GM19438 (cell line): ENCODE measurements around the gene TRNT1.

Experiments used
- ATAC-seq: cut with Tn5 transposase; IDR thresholded peaks from one replicate; pipeline ENCODE4 v1.9.1; 2021; ENCODE audit warnings: low read depth; ENCODE audit not compliant: unreplicated experiment

TRNT1 gene

DNA sequence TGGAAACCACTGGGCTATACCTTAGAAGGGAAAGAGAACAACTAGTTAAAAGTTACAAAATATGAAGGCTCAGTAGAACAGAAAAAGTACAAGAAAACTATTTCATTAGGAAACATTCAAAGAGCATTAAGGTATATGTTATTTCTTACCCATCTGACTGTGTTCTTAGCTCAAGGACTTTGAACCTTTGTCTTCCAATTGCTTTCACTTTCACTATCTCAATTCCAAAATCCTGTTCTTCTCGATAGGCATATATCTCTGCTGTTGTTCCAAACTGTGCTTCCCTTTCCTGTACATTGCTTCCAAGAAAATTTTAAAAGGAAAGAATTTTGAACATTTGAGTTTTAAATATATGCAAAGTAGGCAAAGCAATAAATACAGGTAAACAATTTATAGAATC lies 45.9 kb downstream of the TRNT1 start:
- no peak for ATAC-seq

DNA sequence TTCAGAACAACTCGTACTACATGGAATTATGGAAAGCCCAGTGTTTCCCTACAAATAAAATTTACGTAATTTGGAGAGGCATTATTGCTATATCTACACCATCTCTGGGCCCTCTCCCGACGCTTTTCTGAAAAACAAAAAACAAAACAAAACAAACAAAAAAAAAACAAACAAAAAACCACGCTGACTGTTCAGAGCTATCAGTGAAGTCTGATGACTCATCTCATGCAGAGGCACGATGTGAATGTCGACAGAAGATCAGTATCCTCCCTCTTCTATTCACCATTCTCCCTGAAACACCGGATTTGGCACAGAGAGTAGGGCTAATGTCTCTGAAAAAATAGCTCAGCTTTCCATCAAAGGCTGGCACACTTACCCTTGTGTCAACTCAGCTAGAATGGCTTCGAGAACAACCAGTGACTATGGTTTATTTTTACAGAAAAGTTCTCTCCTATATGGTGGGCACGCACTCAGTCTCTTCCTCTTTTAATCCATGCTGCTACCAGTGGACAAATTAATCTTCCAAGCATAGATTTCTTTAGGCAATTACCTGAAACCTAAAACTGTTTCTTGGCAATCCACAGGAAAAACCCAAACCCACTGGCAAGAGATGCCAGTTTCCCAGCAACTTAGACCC lies 51.2 kb downstream of the TRNT1 start:
- no peak for ATAC-seq

- peak; percentile 1 for ATAC-seq
Measured at GRCh38 chr3:3178498-3179328, 52.0 kb downstream of the TRNT1 start.

DNA sequence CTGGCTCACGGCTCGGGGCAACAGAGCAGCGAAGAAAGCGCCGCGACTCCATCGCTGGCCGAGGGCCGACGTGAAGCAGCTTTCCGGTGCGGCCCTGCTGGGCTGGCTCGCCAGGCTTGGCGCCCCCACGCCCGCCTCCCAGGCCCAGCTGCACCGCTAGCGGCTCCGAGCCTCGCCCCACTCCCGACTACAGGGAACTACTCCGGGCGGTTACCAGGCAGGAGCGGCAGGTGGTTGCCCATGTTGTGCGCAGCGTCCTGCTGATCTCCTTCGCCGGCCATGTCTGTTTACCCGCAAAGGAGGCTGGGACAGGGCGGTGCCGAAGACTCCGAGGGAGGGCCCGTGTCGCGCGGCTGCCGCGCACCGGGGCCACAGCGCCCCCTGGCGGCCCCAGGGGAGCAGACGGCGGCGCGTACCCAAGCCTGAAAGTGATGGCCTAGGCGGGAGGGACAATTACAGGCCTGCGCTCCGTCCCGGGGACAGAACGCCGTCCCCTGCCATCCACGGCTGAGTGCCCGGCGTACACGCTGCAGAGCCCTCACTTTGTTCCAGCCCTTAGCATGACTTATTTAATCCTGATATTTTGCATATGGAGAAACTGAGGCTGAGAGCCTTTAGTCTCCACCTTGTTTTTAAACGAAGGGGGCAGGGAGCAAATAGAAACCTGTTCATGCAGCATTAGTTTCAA lies 52.8 kb downstream of the TRNT1 start, which contains the start of gene CRBN:
Gene CRBN, minus strand, starts transcription at position 285 of the 688 bp plus-strand sequence. Its CDS starts 4 bp downstream, at position 281.
- ATAC-seq = peak; percentile 100

- ATAC-seq = no peak
Measured at GRCh38 chr3:3180456-3180855, 53.7 kb downstream of the TRNT1 start.

DNA sequence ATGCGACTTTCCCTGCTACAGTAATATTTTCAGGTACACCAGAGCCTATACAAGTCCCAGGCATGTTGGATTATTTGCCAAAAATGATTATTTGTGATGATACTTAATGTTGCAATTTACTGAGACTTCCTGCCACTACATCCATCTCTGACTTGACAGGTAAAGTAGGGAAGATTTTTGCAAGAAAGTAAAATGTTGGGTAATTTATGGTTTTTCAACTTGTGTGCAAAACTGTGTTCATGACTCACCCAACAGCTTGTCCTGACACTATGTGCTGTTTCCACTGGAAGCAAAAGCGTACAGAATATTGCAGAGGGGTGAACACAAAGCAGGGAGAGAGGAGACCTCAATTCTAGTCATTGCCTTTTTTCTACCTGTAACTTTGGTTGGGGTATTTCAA lies 58.1 kb downstream of the TRNT1 start:
- no peak for ATAC-seq

DNA sequence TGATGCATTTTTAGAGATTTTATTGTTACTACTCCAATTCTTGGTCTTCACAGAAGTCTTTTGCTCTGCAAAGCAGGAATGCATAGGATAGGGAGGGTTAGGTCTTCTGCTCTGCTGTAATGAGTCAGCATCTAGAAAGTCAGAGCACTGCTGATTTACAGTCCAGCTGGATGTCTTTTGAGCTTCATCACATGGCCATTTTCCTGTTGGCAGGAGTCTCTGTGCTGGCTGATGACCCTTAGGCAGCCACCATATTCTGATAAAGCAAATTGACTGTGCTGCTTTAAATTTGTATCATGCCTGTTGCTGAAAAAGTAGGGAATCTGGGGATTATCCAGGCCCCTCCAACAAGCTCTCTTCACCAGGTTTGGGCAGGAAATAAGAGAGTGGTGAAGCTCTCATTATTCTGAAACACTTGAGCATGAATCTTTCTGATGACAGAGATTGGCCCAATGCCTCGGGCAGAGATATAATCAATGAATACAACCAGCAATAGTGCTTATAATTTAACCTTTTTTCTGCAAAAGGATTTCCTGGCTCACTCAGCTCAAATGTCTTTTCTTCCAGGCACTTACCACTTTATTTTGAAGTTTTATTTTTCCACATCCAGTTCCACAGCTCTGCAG lies 62.5 kb downstream of the TRNT1 start:
- ATAC-seq = no peak

GRCh38 chr3:3189961-3190360 lies 63.2 kb downstream of the TRNT1 start:
- no peak for ATAC-seq

GRCh38 chr3:3191675-3192285 lies 65.0 kb downstream of the TRNT1 start:
- ATAC-seq = no peak

DNA sequence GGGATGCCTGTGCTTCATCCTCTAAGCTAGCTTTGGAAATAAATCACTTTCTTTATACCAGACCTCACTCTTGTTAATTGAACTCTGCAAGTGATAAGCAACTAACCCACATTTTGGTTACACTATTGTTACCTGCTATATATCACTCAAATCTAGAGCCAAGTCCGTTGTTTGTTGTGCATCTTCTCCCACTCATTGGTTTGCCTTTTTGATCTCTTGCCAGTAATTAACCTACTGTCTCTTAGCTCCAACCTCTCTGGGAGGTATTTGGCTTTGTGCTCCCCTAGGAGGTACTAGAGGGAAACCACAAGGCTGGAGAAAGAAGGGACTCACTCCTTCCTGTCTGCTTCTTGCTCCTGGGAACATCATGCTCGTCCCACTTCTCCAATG lies 65.5 kb downstream of the TRNT1 start:
- no peak for ATAC-seq

DNA sequence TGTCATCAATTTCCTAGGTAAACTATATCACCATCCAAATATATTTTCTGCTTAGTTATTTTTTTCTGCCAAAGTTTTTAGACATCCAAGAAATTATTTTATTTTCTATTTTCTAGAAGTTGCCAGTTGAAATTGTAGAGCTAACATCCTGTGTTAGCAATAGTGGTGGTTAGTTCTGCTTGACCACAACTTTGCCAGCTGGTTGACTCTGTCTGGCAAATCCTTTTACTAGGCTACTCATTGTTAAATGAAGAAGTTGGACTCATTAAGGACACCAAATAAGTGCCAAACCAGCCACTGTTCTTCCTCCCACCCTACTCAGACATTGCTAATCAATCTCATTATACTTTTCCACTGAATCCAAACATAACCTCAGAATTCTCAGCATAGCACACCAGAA lies 68.1 kb downstream of the TRNT1 start:
- ATAC-seq = no peak

- ATAC-seq = no peak
Measured at GRCh38 chr3:3196148-3196861, 69.6 kb downstream of the TRNT1 start.
